HG03139 (cell line): ENCODE results near the gene KYAT1.

Experiments used
- ATAC-seq: cut with Tn5 transposase; IDR thresholded peaks from one replicate; pipeline ENCODE4 v1.9.1; 2021; ENCODE audit not compliant: unreplicated experiment

The KYAT1 gene

GRCh38 chr9:128786681-128787601 is 94.8 kb downstream of the KYAT1 start, which contains the start of gene TBC1D13:
Gene TBC1D13 (plus strand): TSS chr9:128787253. CDS start chr9:128787354, 101 bp downstream.
- peak; percentile 86 for ATAC-seq

- no peak for ATAC-seq
Observed at GRCh38 chr9:128785427-128785826, 96.3 kb downstream of the KYAT1 start.
